ENCODE measurements around the gene SEPTIN10.
"Not testable (repeated sequence)": the region's sequence is repeated elsewhere in the genome, so short reads cannot be mapped to it uniquely, and the experiment has no call there.

SEPTIN10 gene

DNA sequence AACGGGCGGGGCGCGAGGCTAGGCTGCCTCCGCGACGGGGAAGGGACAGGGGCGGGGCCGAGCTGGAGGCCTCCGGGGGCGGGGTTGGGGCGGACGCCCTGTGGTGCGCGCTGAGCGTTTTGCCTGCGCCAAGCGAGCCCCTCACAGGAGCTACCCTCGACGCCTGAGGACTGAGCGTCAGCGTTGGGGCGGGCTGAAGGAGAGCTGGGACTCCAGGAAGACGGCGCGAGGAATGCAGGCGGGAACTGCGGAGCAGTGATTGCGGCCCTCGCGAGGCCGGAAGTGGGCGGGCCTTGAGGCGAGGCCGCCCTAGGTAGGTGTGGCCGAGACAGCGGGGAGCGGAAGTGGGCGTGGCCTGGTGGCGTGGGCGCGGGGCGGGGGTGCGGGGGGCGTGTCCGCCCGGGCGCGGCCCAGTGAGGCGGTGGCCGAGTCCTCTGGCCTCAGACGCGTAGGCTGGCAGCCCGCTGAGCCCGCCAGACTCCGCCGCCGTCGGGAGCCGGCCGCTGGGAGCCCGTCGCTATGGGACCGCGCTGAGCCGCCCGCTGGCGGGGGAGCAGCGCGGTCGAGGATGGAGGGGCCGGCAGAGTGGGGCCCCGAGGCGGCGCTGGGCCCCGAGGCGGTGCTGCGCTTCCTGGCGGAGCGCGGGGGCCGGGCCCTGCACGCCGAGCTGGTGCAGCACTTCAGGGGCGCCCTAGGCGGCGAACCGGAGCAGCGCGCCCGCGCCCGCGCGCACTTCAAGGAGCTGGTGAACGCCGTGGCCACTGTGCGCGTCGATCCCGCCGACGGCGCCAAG lies at the start of gene SEPTIN10, which contains the start of gene SOWAHC:
TSS of gene SEPTIN10 (minus strand) at position 45 of the 793 bp plus-strand sequence. CDS start 139 bp downstream, outside the sequence.
TSS of gene SOWAHC (plus strand) at position 443 of the 793 bp plus-strand sequence. CDS start at position 569, 126 bp downstream.
- DNase-seq = peak; percentile 78 to 80

DNA sequence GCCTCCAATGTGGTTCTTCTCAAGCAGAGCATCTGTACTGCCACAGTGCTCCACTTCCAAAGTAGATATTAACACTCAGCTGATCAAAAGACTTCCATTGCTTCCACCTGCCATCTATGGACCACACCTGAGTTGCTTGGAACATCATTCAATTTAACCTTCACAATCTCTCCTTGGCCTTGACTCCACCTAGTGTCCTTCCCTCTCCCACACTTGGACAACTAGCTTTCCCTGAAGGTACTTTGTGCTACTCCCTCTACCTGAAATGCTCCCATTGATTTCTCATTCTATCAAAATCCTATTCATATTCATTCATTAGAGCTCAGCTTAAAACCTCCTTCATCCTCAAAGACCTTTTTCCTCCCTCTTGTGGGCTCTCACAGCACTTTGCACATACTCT lies 49.1 kb upstream of the SEPTIN10 start:
- DNase-seq = no peak

DNA sequence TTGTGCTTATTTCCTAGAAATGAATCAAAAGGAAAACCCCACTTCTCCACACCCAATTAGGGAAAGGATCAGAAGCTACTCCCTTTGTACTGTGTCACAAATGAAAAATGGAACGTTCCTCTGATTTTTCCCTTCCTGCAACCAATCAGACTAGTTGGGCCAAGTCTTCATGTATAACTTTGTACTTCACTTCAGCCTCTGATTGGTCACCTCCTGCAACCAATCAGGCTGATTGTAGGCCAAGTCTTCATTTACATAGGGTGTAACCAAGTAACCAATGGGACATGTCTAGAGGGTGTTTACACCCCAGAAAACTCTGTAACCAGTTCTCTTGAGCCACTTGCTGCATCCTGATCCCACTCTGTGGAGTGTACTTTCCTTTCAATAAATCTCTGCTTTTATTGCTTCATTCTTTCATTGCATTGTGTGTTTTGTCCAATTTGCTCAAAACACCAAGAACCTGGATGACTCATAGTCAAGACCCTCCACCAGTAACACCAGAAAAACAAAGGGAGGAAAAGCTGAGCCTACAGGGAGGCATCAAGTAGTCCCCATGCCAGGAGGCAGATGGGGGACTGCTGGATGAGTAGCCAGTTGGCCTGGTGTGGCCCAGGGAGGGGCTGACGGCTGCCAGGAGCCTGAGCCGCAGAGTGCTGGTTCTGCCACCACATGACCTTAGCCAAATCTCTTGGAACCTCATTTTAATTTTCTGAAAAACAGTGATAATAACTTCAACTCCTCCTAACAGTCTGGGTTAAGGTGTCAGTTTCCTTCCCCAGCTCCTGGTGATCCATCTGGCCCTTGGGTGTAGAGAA lies 46.5 kb upstream of the SEPTIN10 start:
- no peak for DNase-seq

DNA sequence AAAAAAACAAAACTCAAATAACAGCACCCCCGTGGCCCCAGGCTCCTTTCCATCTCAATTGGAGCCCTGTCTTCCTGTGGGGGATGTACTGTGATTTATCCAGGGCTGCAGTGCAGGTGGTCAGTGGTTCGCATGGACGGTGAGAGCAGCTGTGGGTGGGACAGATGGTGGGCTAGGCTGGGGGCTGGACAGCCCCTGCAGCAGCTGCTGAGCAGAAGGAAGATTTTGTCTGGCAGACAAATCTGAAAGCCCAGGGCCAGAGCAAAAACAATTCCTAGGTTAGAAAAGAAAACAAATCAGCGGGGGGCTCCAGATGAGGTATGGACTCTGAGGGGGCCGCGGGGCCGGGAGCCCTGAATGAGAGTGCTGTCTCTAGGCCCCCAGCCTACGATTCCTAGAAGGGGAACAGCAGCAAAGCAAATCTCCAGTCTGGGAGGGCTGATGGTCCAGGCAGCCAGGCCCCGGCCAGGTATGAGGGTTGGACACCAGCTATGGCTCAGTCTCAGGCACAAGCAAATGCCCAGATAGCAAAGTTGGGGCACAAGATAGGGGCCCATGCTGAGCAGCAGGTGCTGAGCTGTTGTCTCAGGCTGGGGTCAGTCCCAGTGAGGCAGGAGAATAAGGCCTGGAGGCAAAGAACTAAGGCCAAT lies 45.8 kb upstream of the SEPTIN10 start:
- DNase-seq = no peak

DNA sequence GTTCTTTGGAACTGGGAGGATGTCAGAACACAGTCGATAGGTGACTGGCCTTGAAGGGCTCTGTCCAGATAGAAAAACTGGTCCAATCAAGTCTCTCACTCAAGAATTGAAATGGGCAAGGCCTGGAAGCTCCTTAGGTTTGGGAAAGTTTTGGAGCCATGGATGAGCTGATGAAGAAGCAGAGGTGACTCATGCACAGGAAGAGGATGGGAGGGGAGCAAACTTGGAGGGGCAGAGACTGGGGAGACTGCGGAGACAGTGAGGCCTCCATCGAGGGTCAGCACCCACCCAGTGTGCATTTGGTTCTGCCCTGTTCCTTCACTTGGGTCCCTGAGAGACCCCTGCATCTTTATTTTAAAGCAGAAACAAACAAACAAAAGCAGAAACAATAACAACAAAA lies 41.5 kb upstream of the SEPTIN10 start:
- DNase-seq = no peak

DNA sequence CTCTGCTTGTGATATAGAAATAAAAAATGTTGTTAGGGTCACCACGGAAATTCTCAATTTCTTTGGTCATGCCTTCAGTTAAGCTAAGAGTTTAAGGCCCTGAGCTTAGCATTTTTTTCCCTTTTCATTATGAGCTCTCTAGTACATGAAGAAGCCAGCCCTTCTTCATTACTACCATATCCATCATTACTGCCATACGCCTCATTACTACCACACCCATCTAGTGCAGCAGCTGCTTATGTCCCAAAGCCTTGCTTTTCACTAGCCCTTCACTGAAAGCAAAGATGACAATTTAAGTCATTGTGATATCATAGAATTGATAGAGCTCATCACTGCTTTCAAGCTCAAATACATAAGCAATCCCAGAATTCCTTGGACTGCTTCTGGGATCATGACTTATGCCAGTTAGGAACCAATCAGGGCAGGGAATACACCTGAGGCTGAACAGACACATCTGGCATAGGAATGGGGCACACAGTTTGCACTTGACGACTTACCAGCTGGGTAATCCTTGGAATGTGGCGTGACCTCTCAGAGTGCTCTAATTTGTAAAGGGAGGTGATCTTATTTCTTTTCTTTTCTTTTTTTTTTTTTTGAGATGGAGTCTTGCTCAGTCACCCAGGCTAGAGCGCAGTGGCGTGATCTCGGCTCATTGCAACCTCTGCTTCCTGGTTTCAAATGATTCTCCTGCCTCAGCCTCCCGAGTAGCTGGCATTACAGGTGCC lies 40.7 kb upstream of the SEPTIN10 start:
- DNase-seq = no peak

DNA sequence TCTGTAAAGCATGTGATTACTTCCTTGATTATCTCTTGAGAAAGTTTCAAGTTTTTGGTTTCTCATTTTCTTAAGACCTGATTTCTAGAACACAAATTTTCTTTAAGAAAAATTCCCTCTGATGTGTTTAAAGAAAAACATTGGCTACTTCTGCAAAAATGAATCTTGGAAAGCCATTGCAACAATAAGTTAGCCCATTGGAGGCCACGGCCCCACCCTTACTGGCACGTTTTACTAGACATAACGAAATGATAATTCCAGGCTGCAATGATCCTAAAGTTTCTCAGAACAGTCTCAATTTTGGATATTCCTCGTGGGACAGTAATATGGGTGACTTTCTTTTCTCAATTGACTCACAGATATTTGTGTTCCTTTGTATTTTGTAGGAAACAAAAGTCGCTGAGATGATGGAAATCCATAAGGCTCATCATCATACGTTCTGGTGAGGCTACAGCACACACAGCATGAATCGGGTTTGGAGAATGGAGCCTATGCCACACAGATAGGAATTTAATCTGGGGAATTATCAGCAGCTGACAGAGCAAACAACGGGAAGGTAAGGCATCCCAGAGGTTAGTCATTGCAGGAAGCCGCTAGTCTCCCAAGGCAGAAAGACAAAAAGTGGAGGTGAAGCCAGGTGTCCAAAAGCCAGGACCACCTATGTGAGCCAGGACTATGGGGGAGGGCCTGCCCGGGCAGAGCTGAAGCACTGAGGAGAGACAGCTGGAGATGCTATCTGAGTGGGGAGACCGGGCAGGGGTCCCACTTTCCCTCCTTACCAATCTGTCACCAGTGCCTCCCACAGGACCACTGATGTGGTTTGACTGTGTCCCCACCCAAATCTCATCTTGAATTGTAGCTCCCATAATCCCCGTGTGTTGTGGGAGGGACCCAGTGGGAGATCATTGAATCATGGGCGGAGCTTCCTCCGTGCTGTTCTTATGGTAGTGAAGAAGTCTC lies 36.2 kb upstream of the SEPTIN10 start:
- DNase-seq = no peak

DNA sequence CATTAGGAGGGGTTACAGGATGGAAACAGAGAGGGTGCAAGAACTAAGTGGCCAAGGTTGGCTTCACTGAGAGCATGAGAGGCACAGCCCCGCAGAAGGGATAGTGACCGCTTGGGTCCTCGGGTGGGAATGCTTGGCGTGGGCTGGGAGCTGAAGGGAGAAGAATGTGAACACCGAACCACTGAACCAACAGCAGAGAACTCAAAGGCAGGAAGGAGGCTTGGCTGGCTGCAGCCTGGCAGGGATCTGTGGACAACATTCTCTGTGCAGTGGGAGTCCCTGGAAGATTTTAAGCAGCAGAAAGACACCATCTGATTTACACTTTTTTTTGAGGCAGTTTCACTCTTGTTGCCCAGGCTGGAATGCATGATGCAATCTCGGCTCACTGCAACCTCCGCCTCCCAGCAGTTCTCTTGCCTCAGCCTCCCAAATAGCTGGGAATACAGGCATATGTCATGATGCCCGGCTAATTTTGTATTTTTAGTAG lies 34.3 kb upstream of the SEPTIN10 start:
- no peak for DNase-seq

DNA sequence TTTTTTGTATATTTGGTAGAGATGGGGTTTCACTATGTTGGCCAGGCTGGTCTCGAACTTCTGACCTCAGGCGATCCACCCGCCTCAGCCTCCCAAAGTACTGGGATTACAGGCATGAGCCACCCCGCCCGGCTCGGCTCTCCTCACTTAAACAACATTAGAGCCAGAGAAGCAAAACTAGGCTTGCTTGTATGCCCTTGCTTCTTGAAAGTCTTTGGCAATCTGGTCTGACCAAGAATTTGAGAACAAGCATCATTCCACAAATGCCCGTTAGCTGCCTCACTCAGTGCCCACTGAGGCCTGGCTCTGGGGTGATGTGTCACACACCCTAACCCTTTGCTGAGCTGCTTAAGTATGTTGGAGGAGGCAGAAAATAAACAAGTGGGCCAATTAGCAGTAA lies 33.9 kb upstream of the SEPTIN10 start:
- DNase-seq = no peak

DNA sequence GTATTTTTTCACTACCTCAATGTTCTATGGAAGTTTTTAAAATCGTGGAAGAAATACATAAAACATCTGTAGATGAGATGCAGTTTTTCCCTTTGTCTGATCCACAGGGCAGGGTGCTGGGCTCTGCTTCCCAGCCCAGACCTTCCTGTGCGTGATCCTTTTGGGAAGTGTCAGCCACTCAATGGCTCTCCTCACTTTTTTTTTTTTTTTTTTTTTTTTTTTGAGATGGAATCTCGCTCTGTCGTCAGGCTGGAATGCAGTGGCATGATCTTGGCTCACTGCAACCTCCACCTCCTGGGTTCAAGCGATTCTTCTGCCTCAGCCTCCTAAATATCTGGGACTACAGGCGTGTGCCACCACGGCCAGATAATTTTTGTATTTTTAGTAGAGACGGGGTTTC lies 33.2 kb upstream of the SEPTIN10 start:
- no peak for DNase-seq

DNA sequence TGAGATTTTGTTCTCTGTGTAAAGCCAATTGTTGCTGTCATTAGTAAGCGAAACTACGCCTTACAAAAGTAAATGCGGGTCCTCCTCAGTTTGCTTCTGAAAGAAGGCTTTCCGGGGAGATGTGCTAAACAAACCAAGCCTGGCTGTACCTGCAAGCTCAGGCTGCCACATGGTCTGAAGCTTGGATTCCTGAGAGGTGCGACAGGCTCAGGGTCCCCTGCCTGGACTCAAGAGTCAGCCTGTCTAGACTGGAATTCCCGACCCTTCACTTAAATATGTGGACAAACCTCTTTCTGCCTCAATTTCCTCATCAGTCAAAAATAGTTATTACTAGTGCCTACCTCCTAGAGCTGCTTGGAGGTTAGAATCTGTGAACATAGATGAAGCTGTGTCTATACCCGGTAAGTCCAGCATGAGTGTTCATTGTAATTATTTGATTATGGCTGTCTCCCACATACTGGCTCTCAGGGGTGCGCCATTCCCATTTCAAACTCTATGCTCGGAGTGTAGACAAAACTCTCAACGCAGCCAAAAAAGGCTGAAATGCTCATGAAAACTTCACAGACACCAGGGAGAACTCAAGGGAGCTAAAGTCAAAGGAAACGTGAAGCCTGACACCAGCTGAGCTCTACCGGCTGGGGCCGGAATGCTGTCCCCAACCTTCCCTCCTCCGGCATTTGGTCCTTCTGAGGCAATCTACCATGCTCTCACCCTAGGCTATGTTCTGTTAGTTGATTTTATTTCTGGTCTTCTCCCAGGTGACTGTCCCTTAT lies 31.8 kb upstream of the SEPTIN10 start:
- DNase-seq = no peak

DNA sequence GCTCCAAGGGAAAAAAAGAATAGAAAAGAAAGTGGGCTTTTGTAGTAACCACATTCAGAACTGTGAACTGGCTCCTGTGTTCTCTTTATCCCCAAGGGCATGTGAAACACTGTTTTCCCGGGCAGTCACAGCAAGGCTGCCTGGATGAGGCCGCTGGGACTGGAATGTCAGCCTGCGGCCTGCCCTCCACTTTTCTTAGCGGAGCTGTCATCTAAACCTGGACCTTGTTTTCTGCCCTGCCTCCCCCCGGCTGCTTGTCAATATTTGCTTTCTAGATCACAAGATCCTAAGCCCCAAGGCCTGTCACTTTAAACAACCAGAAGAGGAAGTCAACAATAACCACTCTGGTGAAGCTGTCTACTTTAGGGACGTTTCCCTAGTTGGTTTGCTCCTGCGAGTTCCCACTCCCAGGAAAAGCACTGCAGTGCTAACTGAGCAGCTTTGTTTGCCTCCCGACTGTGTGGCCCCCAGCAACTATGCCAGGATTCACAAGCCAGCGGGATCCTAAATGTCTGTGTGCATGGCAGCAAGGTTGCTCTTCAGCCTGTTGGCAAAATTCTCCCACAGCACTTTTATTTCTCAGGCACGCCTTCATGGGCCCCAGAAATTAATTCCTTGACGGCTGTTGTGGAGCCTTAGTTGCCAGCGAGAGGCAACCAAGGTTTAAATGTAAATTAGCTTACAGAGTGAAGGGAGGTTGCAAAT lies 31.0 kb upstream of the SEPTIN10 start:
- DNase-seq = no peak

DNA sequence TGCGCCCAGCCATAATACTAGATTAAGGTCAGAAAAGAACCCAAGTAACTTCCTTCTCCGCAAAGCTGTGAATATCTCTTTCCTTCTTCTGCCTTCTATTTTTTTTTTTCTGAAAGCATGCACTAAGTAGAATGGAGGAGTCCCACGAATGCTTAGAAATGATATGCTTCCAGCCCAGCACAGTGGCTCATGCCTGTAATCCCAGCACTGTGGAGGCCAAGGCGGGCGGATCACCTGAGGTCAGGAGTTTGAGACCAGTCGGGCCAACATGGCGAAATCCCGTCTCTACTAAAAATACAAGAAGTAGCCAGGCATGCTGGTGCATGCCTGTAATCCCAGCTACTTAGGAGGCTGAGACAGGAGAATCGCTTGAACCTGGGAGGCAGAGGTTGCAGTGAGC lies 26.2 kb upstream of the SEPTIN10 start:
- DNase-seq = not testable (repeated sequence)

DNA sequence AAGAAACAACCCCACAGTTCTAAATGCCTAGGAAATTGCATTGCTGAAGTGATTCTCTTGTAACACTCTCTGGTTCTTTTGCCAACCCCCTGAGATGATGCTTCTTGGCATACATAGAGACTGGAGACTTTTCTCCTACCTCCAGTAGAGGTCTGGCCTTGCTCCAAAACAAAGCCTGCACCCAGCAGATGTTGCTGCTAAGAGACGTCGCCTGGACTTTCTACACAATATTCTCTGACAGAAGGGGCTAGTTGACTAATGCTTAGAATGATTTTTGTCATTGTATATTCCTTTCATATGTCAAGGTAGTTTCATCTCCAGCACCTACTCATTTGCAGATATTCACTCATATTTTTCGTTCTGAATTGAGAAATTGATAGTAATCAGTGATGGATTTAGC lies 25.0 kb upstream of the SEPTIN10 start:
- DNase-seq = no peak

DNA sequence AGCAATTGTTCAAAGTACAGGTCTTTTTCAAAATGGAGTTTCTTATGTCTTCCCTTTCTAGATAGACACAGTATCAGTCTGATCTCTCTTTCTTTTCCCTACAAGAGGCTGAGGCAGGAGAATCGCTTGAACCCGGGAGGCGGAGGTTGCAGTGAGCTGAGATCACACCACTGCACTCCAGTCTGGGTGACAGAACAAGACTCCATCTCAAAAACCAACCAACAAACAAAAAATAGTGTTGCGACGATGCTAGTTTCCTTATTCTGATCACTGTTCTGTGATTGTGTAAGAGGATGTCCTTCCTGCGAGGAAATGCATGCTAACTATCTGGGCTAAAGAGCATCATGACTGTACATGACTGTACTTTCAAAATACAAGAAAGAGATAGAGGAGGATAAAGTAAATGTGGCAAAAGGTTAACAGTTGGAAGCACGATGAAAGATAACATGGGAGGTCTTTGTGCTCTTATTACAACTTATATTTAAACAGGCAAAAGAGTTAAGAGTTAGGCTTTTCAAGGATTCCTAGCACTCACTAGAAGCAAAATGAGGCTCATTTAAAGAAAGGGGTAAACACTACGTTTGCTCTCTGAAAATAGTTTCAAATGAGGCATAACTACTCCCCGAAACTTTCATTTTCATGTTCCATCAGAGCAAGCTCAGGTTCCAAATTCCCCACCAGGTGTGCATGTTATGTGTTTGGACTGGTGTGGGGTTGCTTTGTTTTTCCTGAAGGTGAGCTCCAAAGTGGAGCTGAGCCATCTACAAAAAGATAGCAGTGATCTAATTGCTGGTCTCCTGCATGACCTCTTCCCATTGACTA lies 24.2 kb upstream of the SEPTIN10 start:
- DNase-seq = peak in 1 of 2 donors; percentile 5

DNA sequence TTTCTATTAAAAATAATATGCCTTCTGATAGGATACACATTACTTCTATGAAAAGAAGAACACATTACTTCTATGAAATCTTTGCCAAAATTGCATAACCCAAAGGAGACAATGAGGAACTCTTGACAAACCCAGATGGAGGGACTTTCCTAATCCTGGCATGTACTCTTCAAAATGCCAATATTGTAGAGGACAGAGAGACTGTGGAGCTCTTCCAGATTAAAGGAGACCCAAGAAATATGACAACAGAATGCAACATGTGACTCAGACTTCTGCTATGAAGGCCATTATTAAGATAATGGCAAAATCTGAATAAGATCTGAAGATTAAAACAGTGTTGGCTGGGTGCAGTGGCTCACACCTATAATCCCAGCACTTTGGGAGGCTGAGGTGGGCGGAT lies 22.6 kb upstream of the SEPTIN10 start:
- no peak for DNase-seq

DNA sequence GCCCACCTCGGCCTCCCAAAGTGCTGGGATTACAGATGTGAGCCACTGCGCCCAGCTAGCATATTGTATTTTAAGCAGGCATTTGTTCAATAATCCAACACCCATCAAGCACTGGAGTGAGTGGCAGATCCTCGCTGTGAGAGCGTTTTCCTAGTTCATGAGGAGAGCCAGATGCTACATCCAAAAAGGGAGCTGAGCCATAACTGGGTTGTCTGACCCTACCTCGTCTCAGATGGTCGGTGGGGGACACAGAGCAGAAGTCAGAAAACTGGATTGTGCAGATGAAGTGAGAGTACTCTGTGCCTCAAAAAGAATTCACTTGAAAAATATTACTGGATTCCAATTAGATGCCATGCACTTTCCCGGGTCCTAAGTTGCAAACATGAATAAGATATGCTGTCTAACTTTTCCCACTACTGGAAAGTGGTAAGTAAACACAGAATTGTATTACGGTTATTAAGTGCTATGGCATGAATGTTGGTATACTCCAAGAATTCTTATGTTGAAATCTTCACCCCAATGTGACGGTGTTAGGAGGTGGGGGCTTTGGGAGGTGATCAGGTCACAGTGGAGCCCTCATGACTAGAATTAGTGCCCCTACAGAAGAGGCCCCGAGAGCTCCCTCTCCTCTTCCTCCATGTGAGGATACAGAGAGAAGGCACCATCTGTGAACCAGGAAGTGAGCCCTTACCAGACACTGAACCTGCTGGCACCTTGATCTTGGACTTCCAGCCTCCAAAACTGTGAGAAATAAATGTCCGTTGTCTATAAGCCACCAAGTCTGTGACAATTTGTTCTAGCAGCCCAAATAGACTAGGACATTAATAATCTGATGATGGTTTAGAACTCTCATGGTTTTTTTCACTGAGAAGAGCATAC lies 21.9 kb upstream of the SEPTIN10 start:
- DNase-seq = no peak
